Cardiac fibroblast (primary cell): Measurements from ENCODE around the gene RNU5B-1.

Source experiments
- DNase-seq, 2 donors: peaks; one replicate each; pipeline versions ENCODE4 v3.0.0 to v3.0.0-alpha.2; 2010; ENCODE audit warnings: low read depth in 2 of 2
- H3K4me3 ChIP-seq, 2 donors: replicated peaks in 1 of 2; 1 replicate in 1 of 2; 2 replicates in 1 of 2; pipeline ENCODE4 v1.5.1; 2011; ENCODE audit warnings: low read depth in 2 of 2, low read length in 2 of 2, mild to moderate bottlenecking in 2 of 2, moderate library complexity in 1 of 2
- CTCF ChIP-seq: IDR thresholded peaks from one replicate; pipeline ENCODE4 v1.5.1; 2011; ENCODE audit warnings: low read depth, mild to moderate bottlenecking, low read length, inconsistent platforms

The RNU5B-1 gene

GRCh38 chr15:65336493-65337435, 32.3 kb downstream of the RNU5B-1 start:
- no peak overlapping the region for H3K4me3 ChIP-seq
- TF ChIP-seq CTCF = no peak
- DNase-seq = no peak

DNA sequence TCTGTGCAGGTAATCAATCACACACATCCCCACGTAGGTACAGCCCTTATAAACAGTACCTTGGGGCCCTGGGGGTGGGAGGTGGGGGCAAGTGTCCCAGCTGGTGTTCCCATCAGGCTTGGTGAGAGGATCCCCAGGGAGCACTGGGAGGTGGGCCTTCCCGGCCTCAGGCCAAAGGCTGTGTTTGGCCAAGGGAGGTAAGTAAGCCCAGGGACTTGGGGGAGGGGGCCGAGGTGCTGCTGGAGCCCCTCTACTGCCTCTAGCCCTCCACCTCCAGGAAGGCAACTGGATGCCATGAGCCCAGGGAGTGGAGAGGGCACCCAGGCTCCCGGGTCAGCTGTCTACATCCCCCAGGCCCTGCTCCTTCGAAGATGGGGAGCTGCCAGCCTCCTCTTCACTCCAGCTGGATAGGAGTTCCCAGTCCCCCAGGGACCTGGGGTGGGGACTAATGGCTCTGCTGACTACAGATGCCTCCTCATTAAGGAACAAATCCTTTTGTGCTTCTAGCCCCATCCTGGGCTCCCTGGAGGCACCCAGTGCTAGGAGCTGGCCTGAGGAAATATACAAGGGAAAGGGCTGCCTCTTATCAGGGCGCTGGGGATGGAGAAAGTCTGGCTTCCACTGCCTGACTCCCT, 33.1 kb downstream of the RNU5B-1 start:
- TF ChIP-seq CTCF = no peak
- DNase-seq = no peak
- H3K4me3 ChIP-seq = no peak overlapping the region

DNA sequence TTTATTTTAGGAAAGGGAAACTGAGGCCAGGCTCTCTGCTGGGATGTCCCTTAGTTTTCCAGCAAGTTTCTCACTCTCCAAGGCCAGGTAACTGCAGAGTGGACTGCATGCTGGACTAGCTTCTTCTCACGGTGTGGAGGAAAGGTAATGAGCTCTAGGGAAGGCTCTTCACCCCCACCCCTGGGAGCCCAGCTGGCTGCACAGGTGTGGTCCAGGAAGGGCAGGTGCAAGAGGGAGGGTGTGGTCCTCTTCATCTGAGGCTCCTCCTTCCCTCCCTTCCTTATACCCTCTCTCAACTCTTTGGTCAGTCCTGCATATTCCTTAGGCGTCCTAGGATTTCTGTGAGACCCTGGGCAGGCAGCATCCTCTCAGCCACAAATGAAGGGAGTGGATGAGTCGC, 33.9 kb downstream of the RNU5B-1 start:
- no peak for DNase-seq
- H3K4me3 ChIP-seq = no peak overlapping the region
- TF ChIP-seq CTCF = no peak

DNA sequence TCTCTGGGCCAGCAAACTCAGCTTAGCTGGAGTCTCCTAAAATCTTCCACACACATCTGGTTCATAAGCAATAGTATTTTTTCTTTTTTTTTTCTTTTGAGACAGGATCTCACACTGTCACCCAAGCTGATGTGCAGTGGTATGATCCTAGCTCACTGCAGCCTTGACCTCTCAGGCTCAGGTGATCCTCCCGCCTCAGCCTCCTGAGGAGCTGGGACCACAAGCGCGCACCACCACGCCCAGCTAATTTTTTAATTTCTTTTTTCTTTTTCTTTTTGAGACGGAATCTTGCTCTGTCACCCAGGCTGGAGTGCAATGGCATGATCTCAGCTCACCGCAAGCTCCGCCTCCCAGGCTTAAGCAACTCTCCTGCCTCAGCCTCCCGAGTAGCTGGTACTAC, 34.3 kb downstream of the RNU5B-1 start:
- no peak overlapping the region for H3K4me3 ChIP-seq
- TF ChIP-seq CTCF = no peak
- no peak for DNase-seq

GRCh38 chr15:65339416-65339815, 34.9 kb downstream of the RNU5B-1 start:
- no peak for DNase-seq
- no peak for TF ChIP-seq CTCF
- no peak overlapping the region for H3K4me3 ChIP-seq

DNA sequence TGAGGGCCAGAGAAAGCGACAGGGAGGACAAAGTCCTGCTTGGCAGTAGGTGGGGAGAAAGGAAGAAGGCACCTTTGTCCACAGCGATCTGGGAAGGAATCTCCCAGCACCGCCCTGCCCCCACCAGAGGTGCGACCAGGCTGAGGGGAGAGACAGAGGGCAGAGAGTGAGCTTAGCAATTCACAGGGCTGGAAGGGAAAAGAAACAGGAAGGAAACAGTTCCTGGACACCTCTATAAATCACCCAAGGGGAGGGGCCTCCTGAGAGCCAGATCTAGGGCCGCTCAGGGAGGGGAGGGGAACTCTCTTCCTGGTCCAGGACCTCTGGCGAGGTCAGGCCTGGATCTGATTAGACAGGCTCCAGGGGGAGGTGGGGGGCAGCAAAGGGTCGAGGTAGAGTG, 35.4 kb downstream of the RNU5B-1 start:
- no peak for DNase-seq
- no peak overlapping the region for H3K4me3 ChIP-seq
- no peak for TF ChIP-seq CTCF
